HEK293 (cell line): Measurements from ENCODE around the gene PLAGL1.

ENCODE experiments used
- SP2 ChIP-seq: fragments of 450-650 bp; formaldehyde crosslinking; IDR thresholded peaks from 2 replicates; pipeline ENCODE4 v1.5.1; 2016; ENCODE audit warnings: missing biosample characterization, missing genetic modification characterization
- ZFP37 ChIP-seq: fragments of 450-650 bp; formaldehyde crosslinking; IDR thresholded peaks from 2 replicates; pipeline ENCODE4 v1.5.1; 2016; ENCODE audit warnings: missing biosample characterization, missing genetic modification characterization

- TF ChIP-seq ZFP37 (tag by site-specific recombination) (no peak), SP2 (no peak)
Measured at GRCh38 chr6:143896126-143896860, 111.8 kb downstream of the PLAGL1 start.
